HG03045 (cell line): ENCODE results near the gene CMIP.

ENCODE experiments used
- ATAC-seq: cut with Tn5 transposase; IDR thresholded peaks from one replicate; pipeline ENCODE4 v1.9.1; 2021; ENCODE audit warnings: mild to moderate bottlenecking, moderate library complexity; ENCODE audit not compliant: unreplicated experiment

CMIP gene

GRCh38 chr16:81709016-81709900, 264.6 kb downstream of the CMIP start:
- ATAC-seq: no peak

- ATAC-seq: no peak
These were observed 265.4 kb downstream of the CMIP start for GRCh38 chr16:81710044-81710443.

- ATAC-seq: no peak
These were observed 266.0 kb downstream of the CMIP start for GRCh38 chr16:81710596-81710995.

GRCh38 chr16:81711657-81712319, 267.2 kb downstream of the CMIP start:
- no peak for ATAC-seq

GRCh38 chr16:81712681-81713080, 268.1 kb downstream of the CMIP start:
- no peak for ATAC-seq

- no peak for ATAC-seq
These were observed 268.7 kb downstream of the CMIP start for GRCh38 chr16:81713295-81713772.

- no peak for ATAC-seq
These were observed 269.2 kb downstream of the CMIP start for GRCh38 chr16:81713796-81714195.

- no peak for ATAC-seq
These were observed 270.0 kb downstream of the CMIP start for GRCh38 chr16:81714583-81714982.

GRCh38 chr16:81715358-81716196, 271.0 kb downstream of the CMIP start:
- peak; percentile 55 for ATAC-seq

GRCh38 chr16:81716478-81717225, 272.0 kb downstream of the CMIP start:
- ATAC-seq: no peak

- no peak for ATAC-seq
These were observed 273.1 kb downstream of the CMIP start for GRCh38 chr16:81717662-81718189.

GRCh38 chr16:81718637-81719036, 274.0 kb downstream of the CMIP start:
- ATAC-seq: no peak

- no peak for ATAC-seq
These were observed 275.4 kb downstream of the CMIP start for GRCh38 chr16:81719993-81720392.

GRCh38 chr16:81720973-81721906, 276.6 kb downstream of the CMIP start:
- ATAC-seq: no peak

GRCh38 chr16:81723098-81723723, 278.6 kb downstream of the CMIP start:
- ATAC-seq: peak; percentile 62

GRCh38 chr16:81728435-81728834, 283.8 kb downstream of the CMIP start:
- no peak for ATAC-seq

- ATAC-seq: no peak
These were observed 284.8 kb downstream of the CMIP start for GRCh38 chr16:81729451-81729850.
